Fibroblast of the aortic adventitia (primary cell): ENCODE measurements around the gene PID1. TPM values are rescaled to one million over a fixed set of nuclear protein-coding genes. Genes with fewer than 3 reads are reported as not detected.

ENCODE experiments used
- DNase-seq: peaks from one replicate; pipeline ENCODE4 v3.0.0-alpha.2; 2010; ENCODE audit warnings: low read depth
- H3K4me3 ChIP-seq: 2 replicates; pipeline ENCODE4 v1.5.1; 2011; ENCODE audit warnings: low read depth, mild to moderate bottlenecking, control low read depth, low read length, moderate library complexity
- total RNA-seq: library from RNA; depleted of rRNA; stranded (reverse); fragments of >200 nt; gene quantifications from 2 replicates; pipeline ENCODE4 v1.2.3, GENCODE V29; 2012; ENCODE audit warnings: low replicate concordance
- TF ChIP-seq, protein P1 (sequence below): IDR thresholded peaks from 2 replicates; pipeline ENCODE4 v1.5.1; 2011; ENCODE audit warnings: mild to moderate bottlenecking, low read length, control low read depth, inconsistent platforms; ENCODE audit not compliant: insufficient read depth

Gene PID1
- total RNA-seq, 1 donor = 13.0 TPM

DNA sequence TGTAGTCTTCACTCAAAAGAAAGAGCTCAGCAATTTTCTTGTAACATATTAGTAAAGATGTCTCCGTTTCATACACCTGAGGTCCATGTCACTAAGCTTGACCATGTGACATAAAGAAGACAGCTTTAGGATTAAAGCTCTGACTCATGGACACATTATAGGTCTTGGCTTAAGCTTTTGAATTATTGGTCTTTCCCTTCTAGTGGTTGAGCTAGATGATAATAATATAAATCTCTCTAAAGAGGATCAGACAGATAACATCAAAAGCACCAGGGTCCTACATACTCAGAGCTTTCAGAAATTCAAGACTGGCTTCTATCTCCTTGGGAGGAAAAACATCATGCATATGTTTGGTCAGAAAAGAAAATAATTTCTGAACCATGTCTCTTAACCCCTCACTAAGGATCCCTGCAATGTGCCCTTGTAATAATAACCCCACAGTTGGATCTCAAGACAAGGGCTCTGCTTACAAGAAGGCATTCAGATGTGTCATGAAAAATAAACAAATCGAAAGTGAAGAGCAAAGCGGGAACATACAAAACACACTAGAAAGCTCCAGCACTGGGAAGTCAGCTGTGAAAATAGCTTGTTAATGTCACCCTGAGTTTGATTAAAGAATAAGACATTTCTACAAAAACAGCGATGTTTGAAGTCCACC lies 174.5 kb downstream of the PID1 start:
- TF ChIP-seq, protein P1, sequence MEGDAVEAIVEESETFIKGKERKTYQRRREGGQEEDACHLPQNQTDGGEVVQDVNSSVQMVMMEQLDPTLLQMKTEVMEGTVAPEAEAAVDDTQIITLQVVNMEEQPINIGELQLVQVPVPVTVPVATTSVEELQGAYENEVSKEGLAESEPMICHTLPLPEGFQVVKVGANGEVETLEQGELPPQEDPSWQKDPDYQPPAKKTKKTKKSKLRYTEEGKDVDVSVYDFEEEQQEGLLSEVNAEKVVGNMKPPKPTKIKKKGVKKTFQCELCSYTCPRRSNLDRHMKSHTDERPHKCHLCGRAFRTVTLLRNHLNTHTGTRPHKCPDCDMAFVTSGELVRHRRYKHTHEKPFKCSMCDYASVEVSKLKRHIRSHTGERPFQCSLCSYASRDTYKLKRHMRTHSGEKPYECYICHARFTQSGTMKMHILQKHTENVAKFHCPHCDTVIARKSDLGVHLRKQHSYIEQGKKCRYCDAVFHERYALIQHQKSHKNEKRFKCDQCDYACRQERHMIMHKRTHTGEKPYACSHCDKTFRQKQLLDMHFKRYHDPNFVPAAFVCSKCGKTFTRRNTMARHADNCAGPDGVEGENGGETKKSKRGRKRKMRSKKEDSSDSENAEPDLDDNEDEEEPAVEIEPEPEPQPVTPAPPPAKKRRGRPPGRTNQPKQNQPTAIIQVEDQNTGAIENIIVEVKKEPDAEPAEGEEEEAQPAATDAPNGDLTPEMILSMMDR = no peak
- no peak for DNase-seq

DNA sequence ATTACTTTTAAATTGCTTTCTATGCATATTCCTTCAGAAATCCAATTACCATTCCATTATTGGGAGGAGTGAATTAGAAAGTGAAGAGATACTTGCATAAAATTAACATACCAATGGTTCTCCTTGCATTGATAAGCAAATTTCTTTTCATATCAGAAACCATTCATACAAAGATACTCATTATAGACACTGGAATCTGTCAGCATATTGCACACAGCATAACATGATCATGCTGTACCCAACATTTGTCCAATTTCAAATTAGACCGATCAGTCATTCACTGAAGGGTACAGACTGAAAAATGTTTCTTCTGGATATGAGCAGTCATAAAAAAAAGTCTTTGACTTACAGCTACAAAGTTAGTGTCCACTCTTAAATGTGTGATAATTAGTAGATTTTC lies 175.6 kb downstream of the PID1 start:
- TF ChIP-seq, protein P1 = no peak
- DNase-seq = no peak
- H3K4me3 ChIP-seq = no peak overlapping the region

More for the DNA sequence above, 174.5 kb downstream of the PID1 start:
- H3K4me3 ChIP-seq = no peak overlapping the region

DNA sequence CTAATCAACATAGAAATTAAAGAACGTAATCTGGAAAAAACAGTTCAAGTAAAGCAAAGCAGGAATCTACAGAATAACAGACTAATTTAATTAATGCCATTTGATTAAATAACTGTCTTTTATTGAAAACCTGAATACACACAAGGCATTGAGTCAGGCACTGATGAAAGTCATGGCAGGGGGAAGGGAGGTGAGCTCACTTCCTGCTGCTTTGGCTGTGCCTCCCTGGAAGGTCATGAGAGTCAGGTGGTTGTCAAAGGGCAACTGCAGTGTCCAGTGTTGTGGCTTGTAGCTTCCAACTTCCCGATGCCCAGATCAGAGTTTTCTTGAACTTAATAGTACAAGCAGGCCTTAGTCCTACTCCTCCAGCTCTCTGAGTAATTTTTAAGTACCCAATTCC lies 180.9 kb downstream of the PID1 start:
- no peak overlapping the region for H3K4me3 ChIP-seq
- TF ChIP-seq, protein P1 = no peak
- DNase-seq = no peak

DNA sequence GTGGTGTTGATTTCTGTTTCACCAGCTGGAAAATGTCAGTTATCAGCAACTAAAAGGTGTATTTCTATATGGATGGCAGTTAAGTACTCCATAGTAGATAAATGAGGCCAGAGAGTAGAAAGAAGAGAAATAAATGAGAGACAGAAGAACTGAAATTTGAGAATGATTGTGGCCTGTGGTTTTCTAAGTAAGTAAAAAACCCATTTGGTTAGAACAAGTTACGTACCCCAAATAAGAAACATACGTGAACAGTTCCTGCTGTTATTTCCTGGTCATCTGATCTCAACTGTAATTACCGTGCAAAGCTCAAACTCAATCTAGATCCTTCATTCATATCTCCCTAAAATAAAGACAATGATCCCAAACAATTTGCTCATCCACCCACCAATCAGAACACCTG lies 181.3 kb downstream of the PID1 start:
- no peak overlapping the region for H3K4me3 ChIP-seq
- DNase-seq = no peak
- TF ChIP-seq, protein P1 = no peak

DNA sequence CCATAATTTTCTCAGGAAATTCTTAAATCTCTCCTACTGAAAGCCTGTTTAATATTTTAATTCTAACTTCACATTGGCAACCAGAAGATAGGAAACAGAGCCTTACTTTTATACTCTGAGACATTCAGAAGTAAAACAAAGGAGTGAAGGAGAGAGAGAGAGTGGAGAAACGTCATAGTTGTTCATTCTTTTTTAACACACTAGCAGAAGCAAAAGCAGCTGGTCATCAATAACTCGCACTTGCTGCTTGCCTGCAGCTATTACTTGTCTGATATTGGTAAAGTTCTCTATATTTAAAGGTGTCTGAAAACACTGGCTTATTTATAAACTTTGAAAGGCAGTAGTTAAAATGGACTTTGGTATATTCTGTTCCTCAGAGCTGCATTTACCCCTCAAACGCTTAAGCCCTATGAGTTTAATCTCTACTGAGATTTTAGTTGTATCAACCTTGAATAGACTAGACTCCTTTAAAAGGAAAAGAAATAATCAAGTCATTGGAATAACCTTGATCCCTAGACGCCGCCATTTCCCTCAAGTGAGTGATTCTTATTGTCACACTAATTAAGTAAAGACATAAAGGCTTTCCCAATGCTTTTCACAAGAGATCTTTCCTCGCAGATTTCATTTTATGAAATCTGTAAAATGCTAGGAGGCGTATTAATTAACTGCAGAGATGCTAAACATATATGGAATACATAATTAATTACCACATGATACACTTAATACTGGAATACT lies 182.0 kb downstream of the PID1 start:
- DNase-seq = no peak
- TF ChIP-seq, protein P1 = no peak
- no peak overlapping the region for H3K4me3 ChIP-seq

DNA sequence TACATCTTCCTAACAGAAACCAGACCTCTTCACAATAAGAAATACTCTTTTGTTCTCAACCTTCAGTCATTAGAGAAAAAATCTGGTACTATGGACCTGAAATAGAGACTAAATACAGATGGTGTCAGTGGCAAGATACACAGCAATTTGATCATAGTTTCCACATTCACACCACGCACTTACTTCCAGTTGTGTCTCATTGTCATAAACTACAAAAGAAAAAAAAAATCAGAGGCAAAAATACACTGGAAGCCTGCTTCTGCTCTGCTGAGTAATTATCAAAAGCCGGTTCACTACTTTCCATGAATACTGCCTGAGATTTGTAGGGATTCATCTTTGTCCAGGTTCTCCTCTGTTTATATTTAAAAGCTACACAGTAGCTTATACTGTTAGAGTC lies 182.6 kb downstream of the PID1 start:
- no peak overlapping the region for H3K4me3 ChIP-seq
- TF ChIP-seq, protein P1 = no peak
- no peak for DNase-seq
